Right renal cortex interstitium (tissue), 3 donors: ENCODE measurements around the gene VPS11. TPM values are rescaled to one million over a fixed set of nuclear protein-coding genes. Genes with fewer than 3 reads are reported as not detected.

Experiments used
- DNase-seq, 3 donors: peaks; one replicate each; pipeline ENCODE4 v3.0.0-alpha.2; 2013; ENCODE audit warnings: low read depth in 3 of 3, low spot score in 2 of 3
- polyA plus RNA-seq, 3 donors: library from polyadenylated mRNA; unstranded; fragments of 120-200 nt; gene quantifications; one replicate each; pipeline ENCODE4 v1.2.1, GENCODE V29; 2013; ENCODE audit not compliant: insufficient read length in 3 of 3

VPS11 gene
- polyA plus RNA-seq, 3 donors: 52.2 to 59.8 (median 54.6) TPM

GRCh38 chr11:119117004-119117706, 49.5 kb downstream of the VPS11 start:
- DNase-seq: no peak

- no peak for DNase-seq
Observed at GRCh38 chr11:119118227-119118626, 50.6 kb downstream of the VPS11 start.

GRCh38 chr11:119118946-119119345, 51.3 kb downstream of the VPS11 start:
- no peak for DNase-seq

GRCh38 chr11:119120639-119121007, 53.0 kb downstream of the VPS11 start:
- DNase-seq: peak in 2 of 3 donors; percentile 57 to 65

GRCh38 chr11:119121008-119121810, 53.6 kb downstream of the VPS11 start, which contains the start of gene HINFP:
Gene HINFP, plus strand, starts transcription at chr11:119121580. Its CDS starts 5,365 bp downstream, at chr11:119126945.
- DNase-seq: peak; percentile 92 to 97 (median 95)

- no peak for DNase-seq
Observed at GRCh38 chr11:119121811-119122124, 54.1 kb downstream of the VPS11 start.

GRCh38 chr11:119125821-119126220, 58.2 kb downstream of the VPS11 start:
- no peak for DNase-seq

- no peak for DNase-seq
Observed at GRCh38 chr11:119126675-119127268, 59.2 kb downstream of the VPS11 start.

- DNase-seq: no peak
Observed at GRCh38 chr11:119130662-119131061, 63.0 kb downstream of the VPS11 start.

Other genes starting within 250 kb of the VPS11 start
- not detected for gene CXCR5, start 183.9 kb upstream of the VPS11 start, polyA plus RNA-seq
- gene BCL9L, start 141.9 kb upstream of the VPS11 start, polyA plus RNA-seq: 10 to 100 TPM; 21.3 to 23.4 (median 23.0) TPM
- 10 to 100 TPM in 1 of 3 donors, 1 to 10 TPM in 1, under 1 TPM in 1; 0.22 to 16.8 (median 7.0) TPM for gene UPK2, start 111.5 kb upstream of the VPS11 start, polyA plus RNA-seq
- gene FOXR1, start 96.1 kb upstream of the VPS11 start, polyA plus RNA-seq: not detected
- gene CENATAC, start 69.7 kb upstream of the VPS11 start, polyA plus RNA-seq: 10 to 100 TPM; 16.1 to 17.8 (median 17.1) TPM
- 1,000 to 10,000 TPM; 1,153 to 1,249 (median 1,180) TPM for gene RPS25, start 49.5 kb upstream of the VPS11 start, polyA plus RNA-seq
- 100 to 1,000 TPM in 2 of 3 donors, 10 to 100 TPM in 1; 92.9 to 142 (median 100) TPM for gene TRAPPC4, start 49.1 kb upstream of the VPS11 start, polyA plus RNA-seq
- gene SLC37A4, start 36.9 kb upstream of the VPS11 start, polyA plus RNA-seq: 100 to 1,000 TPM in 1 of 3 donors, 10 to 100 TPM in 2; 81.1 to 115 (median 99.9) TPM
- 100 to 1,000 TPM; 110 to 129 (median 127) TPM for gene HYOU1, start 10.6 kb upstream of the VPS11 start, polyA plus RNA-seq
- 10 to 100 TPM; 24.5 to 29.5 (median 26.8) TPM for gene HMBS, start 17.1 kb downstream of the VPS11 start, polyA plus RNA-seq
- gene DPAGT1, start 34.0 kb downstream of the VPS11 start, polyA plus RNA-seq: 10 to 100 TPM; 55.7 to 62.6 (median 56.9) TPM
- 10 to 100 TPM in 1 of 3 donors, 1 to 10 TPM in 2; 9.3 to 12.0 (median 9.5) TPM for gene C2CD2L, start 39.5 kb downstream of the VPS11 start, polyA plus RNA-seq
- 10 to 100 TPM; 24.3 to 30.5 (median 29.3) TPM for gene HINFP, start 53.8 kb downstream of the VPS11 start, polyA plus RNA-seq
- gene ABCG4, start 81.2 kb downstream of the VPS11 start, polyA plus RNA-seq: under 1 TPM; 0.74 to 0.79 (median 0.74) TPM
- 10 to 100 TPM in 2 of 3 donors, 1 to 10 TPM in 1; 9.7 to 11.3 (median 10.3) TPM for gene NLRX1, start 100.9 kb downstream of the VPS11 start, polyA plus RNA-seq
- gene NHERF4, start 117.7 kb downstream of the VPS11 start, polyA plus RNA-seq: 10 to 100 TPM; 11.7 to 15.4 (median 12.0) TPM
- gene CBL, start 138.5 kb downstream of the VPS11 start, polyA plus RNA-seq: 10 to 100 TPM; 19.5 to 19.8 (median 19.7) TPM
- gene MCAM, start 249.3 kb downstream of the VPS11 start, polyA plus RNA-seq: 10 to 100 TPM; 48.5 to 51.9 (median 51.6) TPM